GM21737 (cell line): ENCODE data around the gene NUBP2.
A peak's percentile ranks its signal among the peaks of the same experiment; 100 is the strongest.

ENCODE experiments used
- ATAC-seq: cut with Tn5 transposase; IDR thresholded peaks from one replicate; pipeline ENCODE4 v1.9.1; 2021; ENCODE audit warnings: mild to moderate bottlenecking, moderate library complexity; ENCODE audit not compliant: unreplicated experiment

NUBP2 gene

DNA sequence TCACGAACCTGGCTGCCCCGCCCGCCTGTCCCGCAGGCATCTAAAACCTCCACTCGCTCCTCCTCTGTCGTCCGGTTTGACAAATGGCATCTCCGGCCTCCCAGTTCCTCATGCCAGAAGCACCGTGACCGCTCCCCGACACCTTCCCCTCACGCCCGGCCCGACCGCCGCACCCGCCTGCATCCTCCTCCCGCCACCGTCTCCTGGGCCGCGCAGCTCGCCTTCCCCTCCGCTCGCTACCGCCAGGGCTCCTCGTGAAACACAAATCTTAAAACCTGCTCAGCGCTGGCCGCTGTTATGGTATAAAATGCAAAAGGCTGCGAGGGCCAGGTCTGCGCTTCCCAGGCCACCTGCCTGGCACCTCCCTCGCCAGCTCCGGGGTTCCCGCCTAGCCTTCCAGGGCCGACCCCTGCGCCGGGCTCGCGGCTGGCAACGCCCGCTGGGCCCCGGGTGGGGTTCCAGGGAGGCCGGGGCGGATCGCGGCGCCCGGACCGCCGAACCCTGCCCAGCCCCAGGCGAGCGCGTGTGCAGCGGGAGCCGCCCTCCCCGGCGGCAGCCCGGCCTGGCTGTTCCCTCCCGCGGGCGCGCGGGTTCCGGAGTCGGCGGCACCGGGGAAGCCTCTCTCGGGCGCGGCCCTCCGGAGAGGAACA is 877 bp upstream of the NUBP2 start:
- ATAC-seq, result peak; percentile 1

DNA sequence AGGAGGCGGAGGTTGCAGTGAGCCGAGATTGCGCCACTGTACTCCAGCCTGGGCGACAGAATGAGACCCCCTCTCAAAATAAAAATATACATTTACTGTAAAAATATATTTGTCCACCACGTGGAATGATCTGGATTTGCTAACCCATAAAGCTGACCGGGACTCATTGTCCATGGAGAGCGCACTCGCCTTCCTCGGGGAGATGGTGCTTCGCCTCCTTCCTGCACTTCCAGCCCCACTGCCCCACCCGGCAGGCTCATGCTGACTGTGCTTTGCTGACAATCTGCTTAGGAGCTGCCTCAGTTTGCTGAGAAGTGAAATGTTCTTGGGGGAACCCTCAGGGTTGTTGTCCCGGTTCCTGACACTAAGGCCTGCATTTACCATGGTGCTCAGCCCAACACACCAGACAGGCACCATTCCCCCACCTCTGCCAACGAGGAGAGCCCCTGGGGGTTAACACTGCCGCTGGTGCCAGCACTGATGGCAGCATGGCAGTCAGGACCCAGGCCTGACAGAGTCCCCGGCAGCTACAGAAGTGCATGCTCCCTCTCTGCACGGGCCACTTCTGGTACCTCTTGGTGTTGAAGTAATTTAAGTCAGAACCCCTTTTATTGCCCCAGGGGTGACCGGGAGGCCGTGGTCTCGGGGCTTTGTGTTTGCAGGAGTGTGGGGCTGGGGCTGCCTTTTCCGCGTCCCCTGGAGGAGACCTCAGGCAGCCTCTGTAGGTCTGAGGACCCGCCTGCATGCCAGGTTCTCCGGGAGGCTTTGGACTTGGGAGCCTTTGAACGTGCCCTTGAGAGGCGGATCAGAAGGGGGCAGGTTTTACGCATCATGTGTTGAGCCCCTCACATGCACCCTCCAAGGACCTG is 2.5 kb downstream of the NUBP2 start:
- no peak for ATAC-seq

DNA sequence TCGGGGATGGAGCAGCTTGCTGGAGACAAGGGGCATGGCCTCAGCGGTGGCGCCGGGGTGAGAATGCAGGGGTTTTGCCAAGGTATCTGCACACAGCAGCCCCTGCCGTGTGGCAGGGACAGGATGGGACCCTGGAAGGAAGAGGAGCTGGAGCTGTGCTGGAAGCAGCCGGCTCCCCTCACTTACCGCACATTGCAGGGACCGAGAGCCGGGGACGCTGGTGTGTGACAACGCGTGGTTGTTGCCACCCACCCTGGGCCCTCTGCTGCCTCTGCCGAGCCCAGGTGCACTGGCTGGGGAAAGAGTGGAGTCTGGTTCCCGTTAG is 3.0 kb downstream of the NUBP2 start:
- ATAC-seq, result no peak

- ATAC-seq, result no peak
Measured at GRCh38 chr16:1786242-1787055, 3.7 kb downstream of the NUBP2 start.

DNA sequence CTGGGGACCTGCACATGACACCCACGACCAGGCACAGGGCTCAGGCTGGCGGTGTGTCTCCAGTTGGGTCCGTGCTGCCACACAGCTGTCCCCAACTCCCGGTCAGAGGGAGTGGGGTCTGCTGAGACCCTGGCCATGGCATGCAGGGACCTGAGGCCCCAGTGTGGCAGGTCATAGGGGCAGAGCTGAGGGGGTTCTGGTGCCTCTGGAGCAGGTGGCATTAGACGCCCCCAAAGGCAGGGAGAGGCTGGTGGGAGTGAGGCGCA is 4.2 kb downstream of the NUBP2 start:
- no peak for ATAC-seq

- no peak for ATAC-seq
Measured at GRCh38 chr16:1787322-1788094, 4.7 kb downstream of the NUBP2 start.

DNA sequence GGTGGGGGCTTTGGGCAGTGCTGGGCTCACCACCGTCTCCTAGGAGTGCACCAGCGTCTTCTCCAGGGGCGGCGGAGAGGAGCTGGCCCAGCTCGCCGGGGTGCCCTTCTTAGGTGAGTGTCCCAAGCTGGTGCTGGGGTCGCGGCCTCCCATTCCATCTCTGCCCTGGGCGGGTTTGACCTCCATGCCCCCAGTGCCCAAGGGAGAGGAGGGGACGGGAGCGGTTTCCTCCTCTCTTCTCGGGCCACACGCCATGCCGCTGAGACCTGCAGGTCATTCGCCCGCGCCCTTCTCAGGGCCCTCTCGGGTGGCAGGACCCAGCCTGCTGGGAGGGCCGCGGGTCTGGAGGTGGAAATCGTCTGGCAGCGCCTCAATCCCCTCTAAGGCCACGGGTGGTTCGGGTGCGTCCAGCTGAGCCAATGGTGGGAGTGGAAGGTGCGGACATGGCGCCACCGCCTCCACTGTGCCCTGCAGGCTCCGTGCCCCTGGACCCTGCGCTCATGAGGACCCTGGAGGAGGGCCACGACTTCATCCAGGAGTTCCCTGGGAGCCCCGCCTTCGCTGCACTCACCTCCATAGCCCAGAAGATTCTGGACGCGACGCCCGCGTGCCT is 5.4 kb downstream of the NUBP2 start:
- no peak for ATAC-seq

DNA sequence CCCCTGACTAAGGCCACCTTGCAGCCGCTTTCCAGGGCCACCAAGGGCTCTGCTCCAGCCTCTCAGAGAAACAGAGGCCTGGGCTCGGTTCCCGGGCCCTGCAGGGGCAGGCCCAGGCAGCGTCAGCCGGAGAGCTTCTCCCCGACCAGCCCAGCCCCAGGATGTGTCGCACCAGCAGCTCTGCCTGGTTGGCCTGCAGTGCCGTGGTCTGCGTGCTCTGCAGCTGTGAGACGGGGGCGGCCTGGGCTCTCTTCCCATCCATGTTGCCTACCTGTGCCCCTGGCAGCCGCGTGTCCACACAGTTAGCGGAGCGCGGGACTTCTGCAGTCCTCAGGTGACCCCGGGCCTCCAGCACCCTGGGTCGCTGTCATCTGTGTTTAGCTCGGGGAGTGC is 5.9 kb downstream of the NUBP2 start:
- no peak for ATAC-seq

- no peak for ATAC-seq
Measured at GRCh38 chr16:1789643-1790045, 6.9 kb downstream of the NUBP2 start.

GRCh38 chr16:1790261-1790610 is 7.5 kb downstream of the NUBP2 start:
- ATAC-seq, result no peak

DNA sequence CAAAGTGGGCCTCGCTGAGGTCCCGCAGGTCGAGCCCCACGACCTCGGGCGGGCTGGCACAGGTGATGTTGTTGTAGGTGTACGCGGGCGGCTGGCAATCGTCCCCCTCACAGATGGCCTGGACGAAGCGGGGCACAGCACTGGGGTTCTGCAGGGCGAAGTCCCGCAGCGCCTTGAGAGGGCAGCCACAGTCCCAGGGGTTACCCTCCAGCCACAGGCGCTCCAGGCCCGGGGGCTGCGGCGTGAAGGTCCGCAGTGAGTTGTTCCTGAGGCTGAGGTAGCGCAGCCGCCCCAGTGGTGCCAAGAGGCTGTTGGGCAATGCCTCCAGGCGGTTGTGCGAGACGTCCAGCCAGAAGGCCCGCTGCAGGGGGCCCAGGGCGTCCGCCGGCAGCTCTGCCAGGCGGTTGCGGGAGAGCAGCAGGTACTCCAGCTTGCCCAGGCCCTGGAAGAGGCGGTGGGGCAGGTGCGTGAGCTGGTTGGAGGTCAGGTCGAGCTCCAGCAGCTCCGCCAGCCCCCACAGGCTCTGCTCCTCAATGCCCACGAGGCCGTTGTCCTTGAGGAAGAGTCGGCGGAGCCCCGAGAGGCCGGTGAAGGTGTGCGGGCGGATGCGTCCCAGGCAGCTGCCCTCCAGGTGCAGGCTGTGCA is 8.0 kb downstream of the NUBP2 start:
- ATAC-seq, result no peak

- no peak for ATAC-seq
Measured at GRCh38 chr16:1791256-1791942, 8.6 kb downstream of the NUBP2 start.

- no peak for ATAC-seq
Measured at GRCh38 chr16:1791943-1792812, 9.4 kb downstream of the NUBP2 start.

DNA sequence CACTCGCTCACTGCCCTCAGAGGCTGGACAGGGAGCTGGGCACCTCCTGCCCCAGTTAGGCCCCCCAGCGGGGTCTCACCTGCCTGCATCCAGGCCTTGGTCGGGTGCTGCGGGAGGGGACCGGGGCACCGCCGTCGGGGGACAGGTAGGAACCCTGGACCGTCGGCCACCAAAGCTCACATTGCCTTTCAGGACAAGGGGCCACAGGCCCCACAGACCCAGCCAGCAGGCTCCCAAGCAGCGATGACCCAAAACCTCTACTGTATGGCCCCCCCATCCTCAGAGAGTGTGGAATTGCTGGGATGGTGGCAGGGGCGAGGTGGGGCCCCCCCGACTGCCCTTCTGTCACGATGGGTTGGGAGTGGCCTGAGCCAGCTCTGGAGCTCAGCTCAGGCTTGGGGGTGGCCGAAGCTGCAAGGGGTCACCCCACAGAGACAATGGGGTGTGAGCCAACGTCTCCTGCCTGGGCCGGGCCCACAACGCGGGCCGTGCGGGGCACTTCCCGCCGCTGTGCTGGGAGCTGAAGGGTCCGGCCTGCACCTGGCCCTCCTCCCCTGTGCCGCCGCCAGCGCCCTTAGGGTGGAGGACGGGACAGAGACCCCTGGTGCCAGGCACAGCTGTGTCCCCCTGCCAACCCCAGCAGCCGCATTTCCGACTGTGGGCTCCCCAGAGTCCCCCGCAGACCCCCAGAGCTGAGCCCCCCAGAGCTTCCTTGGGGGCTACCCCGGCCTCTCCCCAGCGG is 10.2 kb downstream of the NUBP2 start:
- no peak for ATAC-seq

DNA sequence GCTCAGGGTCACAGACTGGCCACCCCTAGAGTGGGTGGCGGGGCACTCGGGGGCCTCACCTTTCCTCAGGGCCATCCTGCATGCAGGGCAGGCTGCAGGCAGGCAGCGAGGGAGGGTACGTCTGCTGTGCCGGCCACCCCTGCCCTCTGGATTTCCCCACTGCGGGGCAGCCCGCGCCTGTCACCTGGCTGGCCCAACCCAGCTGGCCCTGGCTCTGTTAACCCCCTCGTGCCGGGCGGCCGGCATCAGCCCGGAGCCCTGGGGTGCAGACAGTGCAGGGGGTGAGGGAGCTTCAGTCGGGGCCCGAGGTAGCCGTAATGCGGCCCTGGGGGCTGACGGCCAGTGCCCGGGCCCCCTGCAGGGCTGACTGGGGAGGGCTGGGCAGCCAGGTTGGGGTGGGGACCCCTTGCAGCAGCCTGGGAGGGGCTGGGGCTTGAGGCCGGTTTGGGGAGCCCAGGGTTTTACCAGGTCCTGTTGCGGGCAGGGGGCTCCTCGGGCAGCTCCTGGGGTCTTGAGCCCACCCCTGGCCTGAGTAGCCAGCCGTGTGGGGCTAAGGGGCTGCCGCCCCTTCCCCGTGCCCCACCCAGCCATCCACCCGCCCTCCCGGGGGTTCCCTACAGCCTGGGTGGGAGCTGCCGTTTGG is 10.9 kb downstream of the NUBP2 start, which contains the start of gene IGFALS:
TSS of gene IGFALS (minus strand) at position 128 of the 643 bp plus-strand sequence. CDS start at position 75, 53 bp downstream.
- ATAC-seq, result no peak

DNA sequence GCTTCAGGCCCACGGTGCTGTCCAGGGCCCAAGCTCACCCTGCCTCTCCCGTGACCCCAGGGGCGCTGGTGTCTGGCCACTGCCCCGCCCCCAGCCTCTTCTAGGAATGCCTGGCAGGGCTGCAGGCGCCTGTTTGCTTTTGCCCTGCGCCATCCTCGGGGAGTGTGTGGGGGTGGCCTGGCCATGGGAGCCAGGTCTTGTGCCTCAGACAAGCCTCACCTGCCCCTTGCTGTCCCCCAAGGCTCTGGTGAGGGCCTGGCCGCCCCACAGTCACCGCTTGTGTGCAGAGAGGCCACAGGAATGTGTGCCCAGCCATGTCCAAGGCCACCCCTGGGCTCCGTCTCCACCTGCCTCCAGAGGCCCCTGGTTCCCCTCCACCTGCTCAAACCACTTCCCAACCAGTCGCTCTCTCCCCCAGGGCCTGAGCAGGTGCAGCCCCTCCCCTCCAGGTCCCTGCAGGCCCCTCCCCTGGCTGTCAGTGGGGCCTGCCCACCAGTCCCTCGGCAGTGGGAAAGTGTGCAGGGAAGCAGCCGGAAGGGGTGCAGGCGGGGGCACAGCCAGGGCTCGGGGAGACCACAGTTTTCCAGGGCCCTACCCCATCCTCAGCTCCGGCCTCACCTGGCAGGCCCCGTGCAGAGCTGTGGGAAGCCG is 11.6 kb downstream of the NUBP2 start:
- ATAC-seq, result no peak
